Measurements from ENCODE around the gene SIAE. TPM values are rescaled to one million over a fixed set of nuclear protein-coding genes. Genes with fewer than 3 reads are reported as not detected.

Gene SIAE
- total RNA-seq, 3 donors from 2014 or later, result 12.5 to 17.0 (median 14.9) TPM

DNA sequence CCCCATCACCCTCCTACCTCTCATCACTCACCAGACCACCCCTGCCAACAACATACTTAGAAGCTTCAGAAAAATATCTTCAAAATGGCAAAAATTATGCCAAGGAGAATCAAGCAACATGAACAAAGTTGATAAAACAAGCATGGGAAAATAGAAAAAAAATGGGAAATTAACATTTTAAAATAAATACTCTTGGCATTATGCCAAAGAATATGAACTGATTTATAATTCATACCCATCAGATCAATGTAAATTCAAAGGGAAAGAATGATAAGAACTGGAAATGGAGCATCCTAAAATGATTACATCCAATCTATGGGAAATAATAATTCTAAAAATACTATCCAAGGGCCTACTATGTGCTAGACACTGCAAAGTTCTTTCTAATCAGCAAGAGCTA is 12.0 kb downstream of the SIAE start:
- Histone ChIP-seq H3K27me3 (no peaks in the 10 kb centered on the region), H3K4me1 (no peaks in the 10 kb centered on the region), H3K27ac (no peak overlapping the region), H3K36me3 (no peaks in the 10 kb centered on the region), H3K9me3 (no peaks in the 10 kb centered on the region), H3K4me3 (no peak overlapping the region)
- intact Hi-C loops (cut with DNase I; ENCODE audit: low total_unique reads), result no loop called here
- DNase-seq (ENCODE audit: low spot score in 2 of 2), result no peak
- TF ChIP-seq POLR2AphosphoS5 (IDR thresholded peaks at IDR 0.05) (no peak), POLR2A (IDR thresholded peaks at IDR 0.05) (no peak)
- TF ChIP-seq, protein P1, sequence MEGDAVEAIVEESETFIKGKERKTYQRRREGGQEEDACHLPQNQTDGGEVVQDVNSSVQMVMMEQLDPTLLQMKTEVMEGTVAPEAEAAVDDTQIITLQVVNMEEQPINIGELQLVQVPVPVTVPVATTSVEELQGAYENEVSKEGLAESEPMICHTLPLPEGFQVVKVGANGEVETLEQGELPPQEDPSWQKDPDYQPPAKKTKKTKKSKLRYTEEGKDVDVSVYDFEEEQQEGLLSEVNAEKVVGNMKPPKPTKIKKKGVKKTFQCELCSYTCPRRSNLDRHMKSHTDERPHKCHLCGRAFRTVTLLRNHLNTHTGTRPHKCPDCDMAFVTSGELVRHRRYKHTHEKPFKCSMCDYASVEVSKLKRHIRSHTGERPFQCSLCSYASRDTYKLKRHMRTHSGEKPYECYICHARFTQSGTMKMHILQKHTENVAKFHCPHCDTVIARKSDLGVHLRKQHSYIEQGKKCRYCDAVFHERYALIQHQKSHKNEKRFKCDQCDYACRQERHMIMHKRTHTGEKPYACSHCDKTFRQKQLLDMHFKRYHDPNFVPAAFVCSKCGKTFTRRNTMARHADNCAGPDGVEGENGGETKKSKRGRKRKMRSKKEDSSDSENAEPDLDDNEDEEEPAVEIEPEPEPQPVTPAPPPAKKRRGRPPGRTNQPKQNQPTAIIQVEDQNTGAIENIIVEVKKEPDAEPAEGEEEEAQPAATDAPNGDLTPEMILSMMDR (IDR thresholded peaks at IDR 0.05), result no peak

DNA sequence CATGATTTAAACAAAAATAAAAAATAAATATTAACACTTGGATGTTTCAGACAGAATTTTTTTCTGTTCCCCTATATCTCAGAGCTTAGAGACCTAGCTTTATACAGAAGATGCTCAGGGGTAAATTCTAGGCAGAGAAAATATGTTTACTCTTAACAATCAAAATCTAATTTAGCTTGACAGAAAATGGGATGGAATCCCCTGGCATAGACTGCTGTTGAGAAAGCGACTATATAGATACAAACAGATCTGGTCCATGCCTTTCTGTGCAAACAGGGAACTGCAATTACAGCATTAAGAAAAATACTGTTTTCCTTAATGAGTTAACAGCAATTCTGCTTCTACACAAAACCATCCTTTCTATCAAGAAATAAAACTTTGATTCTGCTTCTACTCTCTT is 14.6 kb downstream of the SIAE start:
- DNase-seq (ENCODE audit: low spot score in 2 of 2), result no peak
- TF ChIP-seq POLR2AphosphoS5 (IDR thresholded peaks at IDR 0.05) (no peak), POLR2A (IDR thresholded peaks at IDR 0.05) (no peak)
- TF ChIP-seq, protein P1 (IDR thresholded peaks at IDR 0.05), result no peak
- intact Hi-C loops (cut with DNase I; ENCODE audit: low total_unique reads), result no loop called here

DNA sequence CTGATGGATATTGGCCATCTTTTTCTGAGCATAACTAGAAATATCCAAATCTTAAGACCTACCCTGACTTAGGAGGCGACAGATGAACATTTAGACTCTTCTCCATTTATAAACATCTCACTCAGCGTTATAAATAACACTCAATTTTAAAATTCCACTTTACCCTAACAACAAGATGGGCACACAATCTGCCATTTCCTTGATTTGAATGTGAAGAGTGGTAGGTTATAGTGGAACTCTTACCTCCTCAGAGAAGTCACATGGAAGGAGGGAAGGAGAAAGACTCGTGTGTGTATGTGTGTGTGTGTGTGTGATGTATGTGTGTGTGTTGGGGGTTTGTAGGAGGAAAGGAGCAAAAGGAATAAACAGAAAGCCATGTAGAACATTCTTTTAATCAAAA is 15.0 kb downstream of the SIAE start:
- DNase-seq (ENCODE audit: low spot score in 2 of 2), result no peak
- H3K4me3 ChIP-seq, result no peak overlapping the region
- intact Hi-C loops (cut with DNase I; ENCODE audit: low total_unique reads), result no loop called here
- TF ChIP-seq POLR2AphosphoS5 (IDR thresholded peaks at IDR 0.05), result no peak
- TF ChIP-seq, protein P1 (IDR thresholded peaks at IDR 0.05), result no peak
- TF ChIP-seq POLR2A (IDR thresholded peaks at IDR 0.05), result no peak
- H3K27me3 ChIP-seq, result no peaks in the 10 kb centered on the region
- no peaks in the 10 kb centered on the region for H3K36me3 ChIP-seq
- no peaks in the 10 kb centered on the region for H3K9me3 ChIP-seq
- H3K4me1 ChIP-seq, result no peaks in the 10 kb centered on the region
- no peak overlapping the region for H3K27ac ChIP-seq

More for the DNA sequence above, 14.6 kb downstream of the SIAE start:
- Histone ChIP-seq H3K27ac (no peak overlapping the region), H3K4me3 (no peak overlapping the region), H3K9me3 (no peaks in the 10 kb centered on the region), H3K4me1 (no peaks in the 10 kb centered on the region), H3K36me3 (no peaks in the 10 kb centered on the region), H3K27me3 (no peaks in the 10 kb centered on the region)

DNA sequence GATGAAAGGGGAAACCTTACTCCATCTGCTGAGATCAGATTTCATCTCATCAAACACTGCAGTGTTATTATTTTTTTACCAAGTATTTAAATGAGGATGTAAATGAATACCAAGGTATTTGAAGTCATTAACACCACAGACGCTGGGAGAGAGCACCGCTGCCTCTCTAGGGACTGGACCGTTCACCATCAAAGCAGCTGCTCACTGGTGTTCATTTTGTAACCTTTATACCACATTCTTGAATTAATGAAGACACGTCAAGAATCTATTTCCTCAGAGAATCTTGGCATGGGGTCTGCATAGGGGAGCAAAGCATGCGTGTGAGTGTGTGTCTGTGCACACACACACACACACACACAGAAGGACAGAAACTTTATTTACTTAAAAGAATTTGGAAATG is 15.6 kb downstream of the SIAE start:
- no peak overlapping the region for H3K4me3 ChIP-seq
- no peaks in the 10 kb centered on the region for H3K9me3 ChIP-seq
- H3K27me3 ChIP-seq, result no peaks in the 10 kb centered on the region
- DNase-seq (ENCODE audit: low spot score in 2 of 2), result no peak
- intact Hi-C loops (cut with DNase I; ENCODE audit: low total_unique reads), result no loop called here
- no peaks in the 10 kb centered on the region for H3K4me1 ChIP-seq
- no peak overlapping the region for H3K27ac ChIP-seq
- TF ChIP-seq POLR2A (IDR thresholded peaks at IDR 0.05) (no peak), POLR2AphosphoS5 (IDR thresholded peaks at IDR 0.05) (no peak)
- TF ChIP-seq, protein P1 (IDR thresholded peaks at IDR 0.05), result no peak
- no peaks in the 10 kb centered on the region for H3K36me3 ChIP-seq

DNA sequence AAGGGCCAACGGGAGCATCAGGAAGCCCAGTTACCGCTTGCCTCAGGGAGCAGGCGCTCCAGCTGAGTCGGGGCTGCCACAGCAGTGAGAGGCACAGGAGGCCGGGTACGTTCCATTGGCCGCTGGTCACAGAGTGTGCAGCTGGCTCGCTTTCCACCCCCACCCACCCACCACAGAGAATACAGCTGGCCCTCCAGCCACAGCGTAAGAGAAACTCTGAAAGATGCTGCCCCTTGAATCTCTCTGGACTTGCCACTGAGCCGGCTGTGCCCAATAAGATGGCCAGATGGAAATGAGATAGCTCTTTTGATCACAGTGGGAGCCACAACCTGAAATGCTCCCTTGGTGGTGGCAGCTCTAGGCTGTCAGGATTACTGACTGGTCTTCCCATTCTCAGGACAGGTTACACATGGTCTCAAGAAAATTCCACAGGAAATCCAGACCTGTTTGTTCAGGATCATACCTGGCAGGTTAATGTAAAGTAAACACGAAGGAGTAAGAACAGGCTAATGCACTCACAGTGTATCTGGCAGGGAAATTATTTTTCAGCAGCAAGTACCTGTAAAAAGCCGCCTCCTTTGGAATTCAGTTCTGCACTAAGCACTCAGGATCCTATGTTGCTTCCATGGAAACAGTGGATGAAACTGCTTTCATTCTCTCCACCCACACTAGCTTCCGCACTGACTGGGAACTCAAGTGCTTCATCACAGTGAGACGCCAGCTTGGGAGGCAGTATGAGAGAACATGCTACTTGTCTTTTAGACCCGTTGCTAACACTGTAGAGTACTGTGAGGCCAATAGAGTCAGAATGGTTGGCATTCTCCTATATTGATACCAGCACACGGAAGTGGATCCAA is 16.5 kb downstream of the SIAE start:
- no peak for DNase-seq (ENCODE audit: low spot score in 2 of 2)
- Histone ChIP-seq H3K9me3 (no peaks in the 10 kb centered on the region), H3K4me3 (no peak overlapping the region), H3K36me3 (no peaks in the 10 kb centered on the region), H3K27ac (peak overlapping the region in 1 of 2 donors; percentile 36), H3K4me1 (no peaks in the 10 kb centered on the region), H3K27me3 (no peaks in the 10 kb centered on the region)
- TF ChIP-seq, protein P1 (IDR thresholded peaks at IDR 0.05), result no peak
- no peak for TF ChIP-seq POLR2AphosphoS5 (IDR thresholded peaks at IDR 0.05)
- TF ChIP-seq POLR2A (IDR thresholded peaks at IDR 0.05), result no peak
- intact Hi-C loops (cut with DNase I; ENCODE audit: low total_unique reads), result no loop called here
